Activated T-helper 1 cell treated with anti-CD3 and anti-CD28 coated beads, Interleukin-12 subunit alpha, Interleukin-12 subunit beta, Interleukin-2, Interleukin-4 antibody, amounts not matched to agents 30 ng/mL and 10 ng/mL and 1 ng/mL, durations not matched to agents 14 hours and 24 hours and 36 hours (primary cell): ENCODE measurements around the gene AP1M2. TPM values are rescaled to one million over a fixed set of nuclear protein-coding genes. Genes with fewer than 3 reads are reported as not detected.
"Not testable (repeated sequence)": the region's sequence is repeated elsewhere in the genome, so short reads cannot be mapped to it uniquely, and the experiment has no call there.

Experiments used
- DNase-seq: peaks from one replicate; pipeline ENCODE4 v3.0.0; 2021; ENCODE audit warnings: low spot score
- H3K27ac Mint-ChIP-seq: one replicate; pipeline ENCODE4 v1.8.0; 2021; ENCODE audit warnings: mild to moderate bottlenecking, mixed read lengths
- H3K27me3 Mint-ChIP-seq: one replicate; pipeline ENCODE4 v1.8.0; 2022; ENCODE audit warnings: mild to moderate bottlenecking, moderate library complexity, mixed read lengths; ENCODE audit not compliant: insufficient read depth
- H3K36me3 Mint-ChIP-seq: one replicate; pipeline ENCODE4 v1.8.0; 2021; ENCODE audit warnings: low read depth, mixed read lengths
- H3K4me1 Mint-ChIP-seq: one replicate; pipeline ENCODE4 v1.8.0; 2021; ENCODE audit warnings: low read depth, mixed read lengths
- H3K4me3 Mint-ChIP-seq: one replicate; pipeline ENCODE4 v1.8.0; 2021; ENCODE audit warnings: mild to moderate bottlenecking, moderate library complexity, mixed read lengths
- H3K9me3 Mint-ChIP-seq: one replicate; pipeline ENCODE4 v1.8.0; 2021; ENCODE audit warnings: mixed read lengths
- intact Hi-C: fragments of 100-400 bp; cut with micrococcal nuclease; formaldehyde crosslinking; loops from one replicate; pipeline ENCODE4 v1.15.1; 2024
- total RNA-seq: library from RNA; stranded (reverse); gene quantifications from 2 replicates; pipeline ENCODE4 v1.2.3, GENCODE V29; 2022

AP1M2 gene
- total RNA-seq, 1 donor from 2014 or later, result not detected

- intact Hi-C loops, result loop anchor here (5.0 kb wide), 1 partner anchor 70 kb away; no protein-coding TSS in a partner anchor
- H3K36me3 Mint-ChIP-seq, result peaks cover 49% of the 10 kb centered on the region
- peak overlapping the region; percentile 92 for H3K27ac Mint-ChIP-seq
- H3K4me1 Mint-ChIP-seq, result peaks cover 36% of the 10 kb centered on the region
- no peaks in the 10 kb centered on the region for H3K9me3 Mint-ChIP-seq
- no peaks in the 10 kb centered on the region for H3K27me3 Mint-ChIP-seq
- no peak overlapping the region for H3K4me3 Mint-ChIP-seq
- DNase-seq, result no peak
Observed at GRCh38 chr19:10552510-10553053, 34.5 kb downstream of the AP1M2 start.

GRCh38 chr19:10551698-10552301 is 35.3 kb downstream of the AP1M2 start:
- Mint-ChIP-seq H3K36me3 (peaks cover 51% of the 10 kb centered on the region), H3K27me3 (no peaks in the 10 kb centered on the region), H3K9me3 (no peaks in the 10 kb centered on the region), H3K27ac (peak overlapping the region; percentile 65), H3K4me1 (peaks cover 36% of the 10 kb centered on the region), H3K4me3 (no peak overlapping the region)
- no peak for DNase-seq
- intact Hi-C loops, result loop anchor here (5.0 kb wide), 1 partner anchor 69 kb away; no protein-coding TSS in a partner anchor

- not testable (repeated sequence) for H3K4me3 Mint-ChIP-seq, H3K27ac Mint-ChIP-seq, DNase-seq, H3K27me3 Mint-ChIP-seq, H3K9me3 Mint-ChIP-seq
- intact Hi-C loops, result loop anchor here (5.0 kb wide), 1 partner anchor 69 kb away; no protein-coding TSS in a partner anchor
- H3K36me3 Mint-ChIP-seq, result peaks cover 49% of the 10 kb centered on the region
- peaks cover 35% of the 10 kb centered on the region for H3K4me1 Mint-ChIP-seq
Observed at GRCh38 chr19:10551006-10551405, 36.1 kb downstream of the AP1M2 start.

- no peaks in the 10 kb centered on the region for H3K9me3 Mint-ChIP-seq
- H3K27ac Mint-ChIP-seq, result no peak overlapping the region
- no peak for DNase-seq
- intact Hi-C loops, result loop anchor here (5.0 kb wide), 1 partner anchor 68 kb away; no protein-coding TSS in a partner anchor
- H3K27me3 Mint-ChIP-seq, result no peaks in the 10 kb centered on the region
- peaks cover 45% of the 10 kb centered on the region for H3K36me3 Mint-ChIP-seq
- peaks cover 29% of the 10 kb centered on the region for H3K4me1 Mint-ChIP-seq
- H3K4me3 Mint-ChIP-seq, result no peak overlapping the region
Observed at GRCh38 chr19:10550336-10550735, 36.8 kb downstream of the AP1M2 start.

GRCh38 chr19:10549733-10550132 is 37.4 kb downstream of the AP1M2 start:
- Mint-ChIP-seq H3K4me3 (no peak overlapping the region), H3K9me3 (no peaks in the 10 kb centered on the region), H3K27ac (no peak overlapping the region), H3K4me1 (peaks cover 29% of the 10 kb centered on the region), H3K36me3 (peaks cover 44% of the 10 kb centered on the region), H3K27me3 (no peaks in the 10 kb centered on the region)
- DNase-seq, result no peak
- intact Hi-C loops, result loop anchor here (5.0 kb wide), 1 partner anchor 67 kb away; no protein-coding TSS in a partner anchor

GRCh38 chr19:10548746-10549276 is 38.3 kb downstream of the AP1M2 start:
- peaks cover 38% of the 10 kb centered on the region for H3K36me3 Mint-ChIP-seq
- no peaks in the 10 kb centered on the region for H3K9me3 Mint-ChIP-seq
- DNase-seq, result no peak
- intact Hi-C loops, result no loop called here
- H3K4me3 Mint-ChIP-seq, result no peak overlapping the region
- H3K27me3 Mint-ChIP-seq, result no peaks in the 10 kb centered on the region
- no peak overlapping the region for H3K27ac Mint-ChIP-seq
- H3K4me1 Mint-ChIP-seq, result peaks cover 21% of the 10 kb centered on the region

GRCh38 chr19:10546817-10547216 is 40.3 kb downstream of the AP1M2 start:
- H3K36me3 Mint-ChIP-seq, result peaks cover 23% of the 10 kb centered on the region
- intact Hi-C loops, result no loop called here
- no peak overlapping the region for H3K4me3 Mint-ChIP-seq
- no peak overlapping the region for H3K27ac Mint-ChIP-seq
- H3K4me1 Mint-ChIP-seq, result peaks cover 7% of the 10 kb centered on the region
- no peak for DNase-seq
- H3K27me3 Mint-ChIP-seq, result peaks cover 5% of the 10 kb centered on the region
- no peaks in the 10 kb centered on the region for H3K9me3 Mint-ChIP-seq

- Mint-ChIP-seq H3K27ac (no peak overlapping the region), H3K36me3 (peaks cover 12% of the 10 kb centered on the region), H3K4me3 (peak overlapping the region; percentile 85), H3K27me3 (peaks cover 15% of the 10 kb centered on the region), H3K9me3 (no peaks in the 10 kb centered on the region), H3K4me1 (peaks cover 7% of the 10 kb centered on the region)
- intact Hi-C loops, result loop anchor here (5.0 kb wide), 1 partner anchor 38 kb away; no protein-coding TSS in a partner anchor
- DNase-seq, result no peak
Observed at GRCh38 chr19:10544753-10545251, 42.3 kb downstream of the AP1M2 start.

- no peak for DNase-seq
- H3K27ac Mint-ChIP-seq, result peak overlapping the region; percentile 82
- peaks cover 20% of the 10 kb centered on the region for H3K27me3 Mint-ChIP-seq
- peaks cover 12% of the 10 kb centered on the region for H3K36me3 Mint-ChIP-seq
- peak overlapping the region; percentile 85 for H3K4me3 Mint-ChIP-seq
- H3K4me1 Mint-ChIP-seq, result peaks cover 7% of the 10 kb centered on the region
- intact Hi-C loops, result loop anchor here (5.0 kb wide), 1 partner anchor 37 kb away; no protein-coding TSS in a partner anchor
- H3K9me3 Mint-ChIP-seq, result no peaks in the 10 kb centered on the region
Observed at GRCh38 chr19:10544242-10544752, 42.8 kb downstream of the AP1M2 start.

- Mint-ChIP-seq H3K4me1 (peaks cover 7% of the 10 kb centered on the region), H3K36me3 (peaks cover 9% of the 10 kb centered on the region), H3K27ac (peak within 1 kb of the TSS; percentile 82), H3K27me3 (peaks cover 25% of the 10 kb centered on the region), H3K9me3 (no peaks in the 10 kb centered on the region), H3K4me3 (peak within 1 kb of the TSS; percentile 85)
- DNase-seq, result peak; percentile 71
- intact Hi-C loops, result loop anchor here (1.0 to 5.0 kb wide), 2 partner anchors 26 to 36 kb away; no protein-coding TSS in a partner anchor
Observed at GRCh38 chr19:10543420-10544241, 43.5 kb downstream of the AP1M2 start, which contains the start of gene ATG4D. Gene ATG4D, plus strand, starts transcription at chr19:10543904. Its CDS starts 187 bp downstream, at chr19:10544091.

- intact Hi-C loops, result loop anchor here (1.0 to 5.0 kb wide), 2 partner anchors 26 to 36 kb away; no protein-coding TSS in a partner anchor
- DNase-seq, result no peak
- H3K9me3 Mint-ChIP-seq, result no peaks in the 10 kb centered on the region
- peak overlapping the region; percentile 76 for H3K4me3 Mint-ChIP-seq
- peaks cover 4% of the 10 kb centered on the region for H3K36me3 Mint-ChIP-seq
- H3K27me3 Mint-ChIP-seq, result peaks cover 29% of the 10 kb centered on the region
- peaks cover 7% of the 10 kb centered on the region for H3K4me1 Mint-ChIP-seq
- H3K27ac Mint-ChIP-seq, result no peak overlapping the region
Observed at GRCh38 chr19:10543059-10543419, 44.1 kb downstream of the AP1M2 start.

- H3K36me3 Mint-ChIP-seq, H3K4me3 Mint-ChIP-seq, H3K4me1 Mint-ChIP-seq, H3K9me3 Mint-ChIP-seq, DNase-seq, H3K27ac Mint-ChIP-seq, intact Hi-C loops: not testable (repeated sequence)
- H3K27me3 Mint-ChIP-seq, result peaks cover 47% of the 10 kb centered on the region
Observed at GRCh38 chr19:10539016-10539415, 48.1 kb downstream of the AP1M2 start.
